Measurements from ENCODE around the gene DPM2. TPM values are rescaled to one million over a fixed set of nuclear protein-coding genes. Genes with fewer than 3 reads are reported as not detected.

Gene DPM2
- total RNA-seq, 1 donor from 2014 or later: 26.2 TPM

- DNase-seq (ENCODE audit: low read depth): no peak
- H3K4me3 ChIP-seq (ENCODE audit: low read depth, low read length): peak overlapping the region; percentile 88
- TF ChIP-seq, protein P1, sequence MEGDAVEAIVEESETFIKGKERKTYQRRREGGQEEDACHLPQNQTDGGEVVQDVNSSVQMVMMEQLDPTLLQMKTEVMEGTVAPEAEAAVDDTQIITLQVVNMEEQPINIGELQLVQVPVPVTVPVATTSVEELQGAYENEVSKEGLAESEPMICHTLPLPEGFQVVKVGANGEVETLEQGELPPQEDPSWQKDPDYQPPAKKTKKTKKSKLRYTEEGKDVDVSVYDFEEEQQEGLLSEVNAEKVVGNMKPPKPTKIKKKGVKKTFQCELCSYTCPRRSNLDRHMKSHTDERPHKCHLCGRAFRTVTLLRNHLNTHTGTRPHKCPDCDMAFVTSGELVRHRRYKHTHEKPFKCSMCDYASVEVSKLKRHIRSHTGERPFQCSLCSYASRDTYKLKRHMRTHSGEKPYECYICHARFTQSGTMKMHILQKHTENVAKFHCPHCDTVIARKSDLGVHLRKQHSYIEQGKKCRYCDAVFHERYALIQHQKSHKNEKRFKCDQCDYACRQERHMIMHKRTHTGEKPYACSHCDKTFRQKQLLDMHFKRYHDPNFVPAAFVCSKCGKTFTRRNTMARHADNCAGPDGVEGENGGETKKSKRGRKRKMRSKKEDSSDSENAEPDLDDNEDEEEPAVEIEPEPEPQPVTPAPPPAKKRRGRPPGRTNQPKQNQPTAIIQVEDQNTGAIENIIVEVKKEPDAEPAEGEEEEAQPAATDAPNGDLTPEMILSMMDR (conservative IDR thresholded peaks at IDR 0.05; ENCODE audit: low read depth, low read length): no peak
Measured at GRCh38 chr9:127977009-127977883, 39.6 kb upstream of the DPM2 start.

GRCh38 chr9:127976498-127976897 lies 38.8 kb upstream of the DPM2 start:
- H3K4me3 ChIP-seq (ENCODE audit: low read depth, low read length): no peak overlapping the region
- no peak for DNase-seq (ENCODE audit: low read depth)
- TF ChIP-seq, protein P1 (conservative IDR thresholded peaks at IDR 0.05; ENCODE audit: low read depth, low read length): no peak

GRCh38 chr9:127975376-127976315 lies 38.0 kb upstream of the DPM2 start:
- H3K4me3 ChIP-seq (ENCODE audit: low read depth, low read length): no peak overlapping the region
- DNase-seq (ENCODE audit: low read depth): no peak
- TF ChIP-seq, protein P1 (conservative IDR thresholded peaks at IDR 0.05; ENCODE audit: low read depth, low read length): no peak

DNA sequence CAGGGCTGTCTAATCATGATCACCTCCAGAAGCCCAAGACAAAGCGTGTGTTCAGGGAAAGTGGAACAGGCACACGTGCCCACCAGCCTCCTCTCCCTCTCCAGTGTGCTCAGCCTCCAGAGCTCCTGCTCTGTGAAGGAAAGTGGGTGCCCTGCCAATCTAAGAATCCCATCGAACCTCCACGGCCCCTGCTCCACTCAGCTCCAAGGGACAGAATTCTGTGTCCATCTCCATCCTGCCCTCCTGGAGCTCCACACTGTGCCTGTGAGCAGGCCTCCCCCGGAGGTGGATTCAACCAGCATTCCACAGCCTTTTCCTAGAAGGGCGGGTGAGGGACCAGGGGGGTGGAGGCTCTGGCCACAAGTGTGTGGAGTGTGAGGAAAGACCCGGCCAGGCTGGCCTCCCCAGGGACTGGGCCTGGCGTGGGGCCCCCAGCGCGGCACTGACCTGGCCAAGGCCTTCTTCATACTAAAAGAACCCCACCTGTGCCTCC lies 37.2 kb upstream of the DPM2 start:
- no peak for DNase-seq (ENCODE audit: low read depth)
- TF ChIP-seq, protein P1 (conservative IDR thresholded peaks at IDR 0.05; ENCODE audit: low read depth, low read length): no peak
- no peak overlapping the region for H3K4me3 ChIP-seq (ENCODE audit: low read depth, low read length)

DNA sequence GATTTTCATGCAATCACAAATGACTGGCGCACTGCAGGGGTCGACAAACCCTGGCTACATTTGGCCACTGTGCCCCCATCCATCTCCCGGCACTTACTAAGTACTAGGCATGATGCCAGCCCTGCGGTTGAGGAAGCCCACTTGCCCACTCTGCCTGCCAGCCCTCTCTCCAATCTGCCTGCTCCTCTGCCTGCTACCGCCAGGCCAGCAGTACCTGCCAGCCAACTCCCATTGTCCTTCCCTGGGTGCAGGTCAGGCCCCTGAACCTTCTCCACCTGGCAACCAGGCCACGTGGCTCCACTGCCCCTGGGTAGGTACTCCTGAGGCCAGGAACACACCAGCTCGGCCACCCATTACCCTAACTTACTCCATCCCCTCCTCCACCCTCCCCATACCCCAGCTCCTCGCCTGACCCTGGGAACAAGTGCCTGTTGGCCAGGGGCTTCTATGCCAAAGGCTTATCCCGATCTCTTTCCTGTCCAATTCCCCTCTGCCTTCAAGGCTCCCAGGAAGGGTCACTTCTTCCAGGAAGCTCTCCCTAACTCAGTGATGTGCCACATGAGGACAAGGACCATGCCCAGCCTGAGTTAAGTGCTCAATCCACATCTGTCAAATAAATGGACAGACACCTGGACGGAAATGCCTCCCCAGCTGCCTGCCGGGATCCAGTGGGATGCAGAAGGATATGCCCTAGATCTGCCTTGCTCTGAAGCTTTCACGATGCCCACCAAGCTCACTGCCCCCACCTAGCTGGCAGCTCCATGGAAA lies 36.5 kb upstream of the DPM2 start:
- DNase-seq (ENCODE audit: low read depth): no peak
- TF ChIP-seq, protein P1 (conservative IDR thresholded peaks at IDR 0.05; ENCODE audit: low read depth, low read length): no peak
- H3K4me3 ChIP-seq (ENCODE audit: low read depth, low read length): no peak overlapping the region

Data from epithelial cell of proximal tubule (primary cell).